HUDEP-2 (cell line): ENCODE results near the gene PRCD.

Source experiments
- DNase-seq, 76 experiments: peaks; one replicate each; lab custom pipeline; 2025; ENCODE audit not compliant: unreplicated experiment in 76 of 76; lab: John Stamatoyannopoulos, UW

Gene PRCD, protein sequence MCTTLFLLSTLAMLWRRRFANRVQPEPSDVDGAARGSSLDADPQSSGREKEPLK

GRCh38 chr17:76539631-76540271 lies at the start of gene PRCD:
TSS of gene PRCD (plus strand) at chr17:76540044. CDS start at chr17:76540142, 98 bp downstream.
- peak in 3 of 76 experiments; percentile 3 to 14 (median 5) for DNase-seq

- no peak for DNase-seq
Observed at GRCh38 chr17:76490112-76490710, 49.6 kb upstream of the PRCD start.

GRCh38 chr17:76491271-76492122 lies 48.3 kb upstream of the PRCD start:
- peak in 2 of 76 experiments; percentile 19 to 27 for DNase-seq

- no peak for DNase-seq
Observed at GRCh38 chr17:76492123-76492988, 47.5 kb upstream of the PRCD start.

GRCh38 chr17:76492989-76493501 lies 46.8 kb upstream of the PRCD start:
- no peak for DNase-seq

DNA sequence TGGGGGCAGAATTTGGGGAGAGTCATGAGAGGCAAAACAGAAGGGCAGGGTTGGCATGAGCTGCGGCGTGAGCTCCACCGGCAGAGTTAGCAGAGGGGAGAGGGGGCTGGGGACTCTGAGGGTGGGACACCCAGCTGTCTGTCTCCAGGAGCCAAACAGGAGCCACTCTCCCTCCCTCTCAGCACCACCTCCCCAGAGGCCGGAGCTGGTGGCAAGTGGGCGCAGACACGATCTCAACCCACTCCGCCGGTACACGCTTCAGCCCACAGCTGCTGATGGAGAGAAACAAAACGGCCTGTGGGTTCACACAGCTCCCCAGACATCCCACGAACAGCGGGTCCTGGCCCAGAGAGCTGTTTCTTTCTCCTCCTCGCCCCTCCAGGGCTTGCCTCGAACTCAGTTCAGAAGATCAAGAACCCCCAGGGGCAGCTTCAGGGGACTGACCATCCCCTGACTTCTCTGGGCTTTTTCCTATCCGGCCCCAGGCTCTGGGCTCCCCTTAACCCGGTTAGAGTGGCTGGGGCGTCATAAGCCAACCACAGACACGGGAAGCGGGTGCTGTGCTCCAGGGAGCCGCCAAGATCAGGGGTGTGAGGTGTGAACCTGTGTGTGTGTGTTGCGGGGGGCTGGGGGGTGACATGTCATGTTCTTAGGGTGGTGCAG lies 46.2 kb upstream of the PRCD start:
- no peak for DNase-seq

DNA sequence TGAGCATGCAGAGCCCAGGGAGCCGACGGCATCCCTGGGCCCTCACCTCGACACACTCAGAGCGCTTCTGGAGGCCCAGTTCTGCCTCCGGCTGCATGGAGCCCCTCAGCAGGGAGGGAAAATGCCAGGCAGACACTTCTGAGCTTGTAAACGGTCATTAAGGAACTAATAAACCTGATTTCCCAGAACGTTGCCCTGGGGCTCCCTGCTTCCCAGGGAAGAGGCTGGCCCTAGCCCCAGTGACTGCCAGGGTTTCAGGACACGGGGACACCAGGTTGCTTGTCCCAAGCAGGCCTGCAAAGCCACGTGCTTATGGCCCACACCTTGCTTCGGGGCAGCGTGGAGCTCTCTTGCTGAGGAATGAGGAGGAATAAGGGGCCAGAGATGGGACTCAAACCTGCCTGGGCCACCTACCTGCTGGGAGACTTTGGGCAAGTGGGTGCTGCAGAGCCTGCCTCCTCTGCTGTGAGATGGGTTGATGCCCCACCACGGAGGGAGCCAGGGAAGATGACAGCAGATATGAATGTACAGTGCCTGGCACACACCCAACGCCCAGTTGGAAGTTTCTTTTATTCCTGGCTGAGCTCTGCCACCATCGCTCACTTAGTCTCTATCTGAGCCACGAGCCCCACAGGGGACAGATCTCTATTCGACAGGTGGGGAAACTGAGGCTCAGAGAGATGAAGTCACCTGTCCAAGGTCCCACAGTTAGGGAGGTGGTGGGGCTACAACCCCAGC lies 44.0 kb upstream of the PRCD start:
- no peak for DNase-seq

- DNase-seq, result no peak
Observed at GRCh38 chr17:76496464-76496863, 43.4 kb upstream of the PRCD start.

DNA sequence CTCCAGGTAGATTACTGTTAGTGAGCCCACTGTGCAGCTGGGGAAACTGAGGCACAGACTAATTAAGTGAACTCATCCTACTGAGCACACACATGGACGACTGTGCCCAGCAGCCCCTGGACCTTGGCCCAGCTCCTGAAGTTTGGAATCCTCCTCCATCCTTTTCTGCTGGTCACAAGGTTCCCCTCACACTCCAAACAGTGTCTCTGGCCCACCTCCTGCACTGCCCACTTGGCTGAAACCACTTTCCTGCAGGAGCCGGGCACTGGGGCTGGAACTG lies 42.2 kb upstream of the PRCD start:
- no peak for DNase-seq

DNA sequence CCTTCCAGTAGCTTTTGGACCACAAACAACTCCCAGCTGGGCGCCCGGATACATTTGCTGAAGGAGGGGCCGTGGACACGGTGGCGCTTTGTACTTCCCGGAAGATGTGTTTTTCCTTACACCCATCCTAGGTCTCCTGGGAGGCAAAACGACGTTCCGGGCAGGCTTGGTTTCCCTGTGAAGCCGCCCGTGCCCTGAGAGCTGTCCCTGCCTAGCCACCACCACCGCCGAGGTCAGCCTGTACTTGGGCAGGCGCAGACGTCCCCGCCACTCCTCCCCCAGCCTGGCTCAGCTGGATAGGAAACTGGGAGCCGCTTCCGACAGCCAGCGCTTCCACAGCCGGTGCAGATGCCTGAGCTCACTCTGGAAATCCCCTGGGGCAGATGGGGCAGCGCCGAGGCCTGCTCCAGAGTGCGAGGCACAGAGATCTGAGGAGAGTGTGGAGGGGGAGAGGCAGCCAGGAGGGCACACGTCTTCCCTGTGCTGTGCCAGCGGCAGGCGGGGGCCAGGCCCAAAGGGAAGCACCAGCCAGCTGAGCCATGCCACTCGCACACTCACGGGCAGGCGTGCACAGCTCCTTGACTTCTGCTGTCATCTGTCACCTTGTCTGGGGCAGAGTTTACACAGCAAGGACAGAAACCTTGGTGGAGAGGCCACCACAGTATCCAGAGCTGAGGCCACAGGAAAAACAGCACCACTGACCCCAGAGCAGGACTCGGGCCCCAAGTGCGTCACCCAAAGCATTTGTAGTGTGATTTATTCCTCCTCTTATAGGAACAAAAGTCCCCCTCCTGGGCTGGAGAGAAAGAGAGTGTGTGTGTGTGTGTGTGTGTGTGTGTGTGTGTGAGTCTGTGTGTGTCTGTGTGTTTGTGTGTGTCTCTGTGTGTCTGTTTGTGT lies 41.6 kb upstream of the PRCD start:
- DNase-seq, result no peak

DNA sequence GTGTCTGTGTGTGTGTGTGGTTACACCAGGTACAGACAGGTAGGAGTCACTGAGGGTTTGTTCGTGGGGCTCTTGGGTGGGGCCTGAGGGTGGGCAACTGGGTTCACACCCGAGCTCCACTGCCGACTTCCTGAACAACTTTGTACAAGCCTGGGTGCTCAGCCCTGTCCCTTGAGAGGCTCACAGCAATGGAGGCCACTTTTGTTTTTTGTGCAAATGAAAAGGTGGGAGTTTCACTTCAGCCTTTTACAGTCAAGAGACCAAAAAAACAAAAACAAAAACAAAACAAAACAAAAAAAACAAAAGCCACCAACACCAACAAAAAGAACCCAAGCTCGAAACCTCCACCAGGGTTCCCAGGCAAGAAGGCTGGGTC lies 41.0 kb upstream of the PRCD start:
- DNase-seq, result no peak

- no peak for DNase-seq
Observed at GRCh38 chr17:76499267-76499667, 40.6 kb upstream of the PRCD start.

DNA sequence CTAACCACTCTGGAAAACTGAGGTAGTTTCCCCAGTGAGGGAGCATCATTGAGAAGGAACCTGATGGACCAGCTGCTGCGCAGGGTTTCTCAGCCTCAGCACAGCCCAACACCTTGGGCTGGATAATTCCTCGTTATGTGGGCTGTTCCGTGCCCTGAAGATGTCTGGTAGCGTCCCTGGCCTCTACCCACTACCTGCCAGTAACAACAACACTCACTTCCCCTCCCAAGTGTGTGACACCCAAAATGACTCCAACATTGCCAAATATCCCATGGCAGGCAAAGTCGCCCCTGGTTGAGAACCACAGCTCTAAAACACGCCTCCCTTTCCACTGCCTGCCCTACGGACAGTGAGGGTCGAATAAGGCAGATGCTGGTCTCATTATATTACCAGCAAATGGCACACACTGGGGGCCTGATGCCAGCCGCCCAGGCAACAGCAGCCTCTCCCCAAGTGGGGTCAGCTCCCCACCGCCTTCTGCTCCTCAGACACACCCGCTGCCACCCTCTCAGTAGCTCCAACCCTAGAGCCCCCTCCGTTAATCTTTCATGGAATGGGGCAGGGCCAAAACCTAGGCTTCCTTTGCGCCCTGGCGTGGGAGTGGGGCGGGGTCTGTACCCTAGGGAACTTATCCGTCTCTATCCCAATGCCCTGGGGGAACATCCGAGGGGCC lies 39.6 kb upstream of the PRCD start:
- no peak for DNase-seq

GRCh38 chr17:76500747-76501017 lies 39.2 kb upstream of the PRCD start:
- peak in 1 of 76 experiments; percentile 30 for DNase-seq

DNA sequence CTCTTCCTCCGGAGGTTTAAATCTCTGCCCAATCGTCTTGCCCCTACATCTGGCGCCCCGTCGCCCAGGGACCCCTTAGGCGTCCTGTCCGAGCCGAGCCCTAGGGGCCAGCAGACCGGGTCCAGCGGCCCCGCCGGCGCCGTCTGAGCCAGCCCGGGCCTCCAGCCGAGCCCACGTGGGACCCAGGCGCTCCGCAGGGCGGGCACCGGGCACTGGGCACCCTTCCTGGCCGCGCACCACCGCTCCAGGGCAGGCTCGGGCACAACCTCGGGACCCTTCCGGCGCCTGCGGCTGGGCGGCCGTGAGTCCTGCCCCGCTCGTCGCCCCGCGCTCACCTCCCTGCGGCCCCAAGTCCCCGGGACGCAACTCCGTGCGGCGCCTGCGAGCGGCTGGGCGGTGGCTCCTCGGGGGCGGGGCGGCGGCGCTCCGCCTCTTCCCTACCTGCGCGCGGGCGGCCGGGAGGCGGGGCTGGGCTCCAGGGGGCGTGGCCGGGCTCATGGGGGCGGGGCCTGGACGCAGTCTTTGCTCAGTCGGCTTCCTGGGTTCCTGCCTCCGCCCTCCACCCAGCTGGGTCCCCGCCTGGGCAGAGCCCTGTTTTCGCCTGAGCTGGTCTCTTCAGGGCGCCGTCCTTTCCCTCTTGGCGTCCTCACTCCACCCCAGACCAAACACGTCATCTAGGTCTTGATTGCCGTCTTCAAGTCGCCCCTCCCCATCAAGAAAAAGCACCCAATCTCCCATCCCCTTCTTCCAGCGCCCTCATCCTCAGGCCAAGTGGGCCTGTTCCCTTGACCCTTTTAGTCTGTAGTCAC lies 38.6 kb upstream of the PRCD start, which contains the start of gene RHBDF2:
Gene RHBDF2 (minus strand): TSS at position 406 of the 809 bp plus-strand sequence. CDS start 19,899 bp downstream, outside the sequence.
- peak in 74 of 76 experiments; percentile 21 to 98 (median 84) for DNase-seq

DNA sequence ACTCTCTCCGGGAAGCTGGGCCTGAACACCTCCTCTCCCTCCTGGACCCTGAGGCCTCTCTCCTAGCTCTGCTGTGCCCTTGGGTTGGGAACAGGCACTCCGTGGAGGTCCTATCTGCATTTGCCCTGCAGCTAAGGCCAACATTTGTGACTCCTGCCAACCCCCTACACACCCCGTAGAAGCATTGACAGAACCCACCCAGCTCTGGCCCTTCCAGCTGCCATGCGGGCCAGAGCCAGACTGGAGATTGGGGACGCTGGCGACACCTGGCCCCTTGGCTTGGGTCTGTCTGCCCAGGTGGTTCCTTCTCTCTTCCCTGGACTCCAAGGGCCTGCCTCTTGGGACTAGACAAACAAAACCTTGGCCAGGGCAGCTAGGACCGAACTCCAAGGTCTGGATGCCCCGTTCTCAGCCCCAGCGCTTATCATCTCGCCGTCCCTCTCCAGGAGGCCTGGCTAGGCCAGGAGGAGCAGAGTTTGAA lies 38.0 kb upstream of the PRCD start:
- no peak for DNase-seq
